Keratinocyte (primary cell): ENCODE measurements around the gene SFRP2. TPM values are rescaled to one million over a fixed set of nuclear protein-coding genes. Genes with fewer than 3 reads are reported as not detected.

ENCODE experiments used
- DNase-seq: peaks from one replicate; pipeline ENCODE4 v3.0.0-alpha.2; 2011; ENCODE audit warnings: low read depth, missing footprints, low spot score
- FAIRE-seq: peaks from 2 replicates; lab custom pipeline; 2011; peaks lifted over from hg19 to GRCh38; lab: Jason Lieb, UNC
- H2AFZ ChIP-seq: 2 replicates; pipeline ENCODE4 v1.6.0; 2012; ENCODE audit warnings: low read length, control low read depth, inconsistent platforms; ENCODE audit not compliant: control insufficient read depth
- H3K27ac ChIP-seq: 2 replicates; pipeline ENCODE4 v1.5.1; 2011; ENCODE audit warnings: low read length; ENCODE audit not compliant: control insufficient read depth, insufficient read depth
- H3K27me3 ChIP-seq: 3 replicates; pipeline ENCODE4 v1.6.0; 2011; ENCODE audit warnings: low read length; ENCODE audit not compliant: control insufficient read depth, insufficient read depth; ENCODE audit errors: extremely low read depth
- H3K36me3 ChIP-seq, 2 experiments: 2 replicates in 1 of 2; 3 replicates in 1 of 2; pipeline ENCODE4 v1.5.1; 2011; ENCODE audit warnings: low read length in 2 of 2, mild to moderate bottlenecking in 1 of 2; ENCODE audit not compliant: control insufficient read depth in 2 of 2, insufficient read depth in 2 of 2; ENCODE audit errors: extremely low read depth in 1 of 2
- H3K4me1 ChIP-seq: 3 replicates; pipeline ENCODE4 v1.5.1; 2011; ENCODE audit warnings: low read length; ENCODE audit not compliant: control insufficient read depth, insufficient read depth; ENCODE audit errors: extremely low read depth
- H3K4me2 ChIP-seq: 3 replicates; pipeline ENCODE4 v1.6.0; 2011; ENCODE audit warnings: low read depth, low read length; ENCODE audit not compliant: control insufficient read depth, insufficient read depth; ENCODE audit errors: extremely low read depth
- H3K4me3 ChIP-seq, 3 experiments: fragments of 200-600 bp in 1 of 3; sonication (generic) in 1 of 3; 2 replicates in 2 of 3; 3 replicates in 1 of 3; pipeline ENCODE4 v1.5.1; 2011 to 2016; ENCODE audit warnings: low read length in 3 of 3, mild to moderate bottlenecking in 3 of 3, control low read depth in 2 of 3, inconsistent platforms in 1 of 3, low read depth in 1 of 3, mixed read lengths in 1 of 3, mixed run types in 1 of 3, moderate library complexity in 1 of 3; ENCODE audit not compliant: control insufficient read depth in 2 of 3, insufficient read depth in 2 of 3; ENCODE audit errors: extremely low read depth in 1 of 3
- H3K79me2 ChIP-seq: 2 replicates; pipeline ENCODE4 v1.6.0; 2012; ENCODE audit warnings: low read length; ENCODE audit not compliant: control insufficient read depth, insufficient read depth
- H3K9ac ChIP-seq: 3 replicates; pipeline ENCODE4 v1.6.0; 2011; ENCODE audit warnings: low read length; ENCODE audit not compliant: control insufficient read depth, insufficient read depth; ENCODE audit errors: extremely low read depth
- H3K9me1 ChIP-seq: 3 replicates; pipeline ENCODE4 v1.6.0; 2011; ENCODE audit warnings: low read length; ENCODE audit not compliant: control insufficient read depth, insufficient read depth; ENCODE audit errors: extremely low read depth
- H3K9me3 ChIP-seq: 2 replicates; pipeline ENCODE4 v1.5.1; 2012; ENCODE audit warnings: low read depth, low read length; ENCODE audit not compliant: control insufficient read depth
- H4K20me1 ChIP-seq: 3 replicates; pipeline ENCODE4 v1.6.0; 2011; ENCODE audit warnings: low read length; ENCODE audit not compliant: control insufficient read depth, insufficient read depth; ENCODE audit errors: extremely low read depth
- CTCF ChIP-seq, 3 experiments: IDR thresholded peaks in 1 of 3; conservative IDR thresholded peaks in 1 of 3; optimal IDR thresholded peaks in 1 of 3; 2 replicates in 2 of 3; 3 replicates in 1 of 3; pipeline versions ENCODE3 to v1.5.1; 2011; ENCODE audit warnings: low read length in 3 of 3, mild to moderate bottlenecking in 3 of 3, moderate library complexity in 2 of 3, control low read depth in 1 of 3, inconsistent platforms in 1 of 3; ENCODE audit not compliant: insufficient read depth in 2 of 3; ENCODE audit errors: extremely low read depth in 1 of 3
- EZH2 ChIP-seq: IDR thresholded peaks from one replicate; pipeline ENCODE4 v1.6.1; 2012; ENCODE audit warnings: inconsistent platforms, mild to moderate bottlenecking, low read length, moderate library complexity
- dilution Hi-C: fragments of 300-500 bp; cut with MboI; formaldehyde crosslinking; loops from one replicate; pipeline ENCODE4 v1.7.0; 2020; ENCODE audit warnings: low sequenced_read_pairs; ENCODE audit not compliant: extremely low pct_ligation_motif_present
- polyA plus RNA-seq, 5 experiments: library from polyadenylated mRNA; depleted of rRNA in 3 of 5; stranded (reverse) in 3 of 5; stranded (forward) in 1 of 5; unstranded in 1 of 5; fragments of >200 nt; gene quantifications; 1 replicate in 1 of 5; 2 replicates in 3 of 5; 3 replicates in 1 of 5; pipeline versions ENCODE4 v1.2.1 to v1.2.3, GENCODE V29; 2011 to 2012; ENCODE audit warnings: missing spikeins in 2 of 5, low read depth in 1 of 5, low replicate concordance in 1 of 5

SFRP2 gene
- polyA plus RNA-seq, 1 donor (not counting 4 experiments of a cell fraction or from before 2014, with no cell fraction given): not detected

- Histone ChIP-seq H3K36me3 (no peaks in the 10 kb centered on the region), H2AFZ (no peak overlapping the region), H3K4me1 (peaks cover 7% of the 10 kb centered on the region), H3K27ac (no peak overlapping the region), H4K20me1 (no peaks in the 10 kb centered on the region), H3K27me3 (no peaks in the 10 kb centered on the region), H3K4me3 (no peak overlapping the region), H3K9me1 (no peaks in the 10 kb centered on the region), H3K9ac (no peak overlapping the region), H3K4me2 (no peak overlapping the region), H3K9me3 (peaks cover 2% of the 10 kb centered on the region), H3K79me2 (no peaks in the 10 kb centered on the region)
- DNase-seq: no peak
- dilution Hi-C loops: no loop called here
- peak; percentile 60 for FAIRE-seq
- TF ChIP-seq CTCF (optimal IDR thresholded peaks at IDR 0.05 in 1 of 3, IDR thresholded peaks at IDR 0.05 in 1 of 3, conservative IDR thresholded peaks at IDR 0.05 in 1 of 3; ENCODE audit: extremely low read depth in 1 of 3, insufficient read depth in 2 of 3, low read length in 3 of 3): no peak
Observed at GRCh38 chr4:153735906-153736461, 52.9 kb downstream of the SFRP2 start.

DNA sequence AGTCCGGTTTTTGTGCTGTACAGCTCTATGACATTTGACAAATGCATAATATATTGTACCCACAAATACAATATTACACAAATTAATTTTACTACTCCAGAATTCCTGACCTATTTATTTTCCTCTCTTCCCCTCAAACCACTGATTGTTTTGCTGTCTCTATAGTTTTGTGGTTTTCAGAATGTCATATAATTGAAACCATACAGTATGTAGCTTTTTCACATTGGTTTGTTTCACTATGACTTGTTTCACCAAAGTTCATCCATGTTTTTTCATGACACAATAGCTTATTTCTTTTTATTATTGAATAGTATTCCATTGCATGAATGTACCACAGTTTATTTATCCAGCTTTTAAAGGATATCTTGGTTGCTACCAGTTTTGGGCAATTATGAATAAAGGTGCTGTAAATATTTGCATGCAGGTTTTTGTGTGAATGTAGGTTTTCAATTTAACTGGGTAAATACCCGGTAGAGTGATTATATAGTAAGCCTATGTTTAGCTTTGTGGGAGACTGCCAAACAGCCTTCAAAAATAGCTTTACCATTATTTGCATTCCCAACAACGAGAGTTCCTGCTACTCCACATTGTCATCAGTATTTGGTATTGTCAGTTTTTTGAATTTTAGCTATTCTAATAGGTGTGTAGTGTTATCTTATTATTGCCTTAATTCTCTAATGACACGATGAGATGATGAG lies 55.0 kb downstream of the SFRP2 start:
- no peak for FAIRE-seq
- Histone ChIP-seq H3K9ac (no peak overlapping the region), H3K79me2 (no peaks in the 10 kb centered on the region), H3K27me3 (no peaks in the 10 kb centered on the region), H3K4me3 (no peak overlapping the region), H3K27ac (no peak overlapping the region), H2AFZ (no peak overlapping the region), H3K36me3 (no peaks in the 10 kb centered on the region), H3K4me1 (peaks cover 7% of the 10 kb centered on the region), H3K9me1 (no peaks in the 10 kb centered on the region), H3K9me3 (no peaks in the 10 kb centered on the region), H3K4me2 (no peak overlapping the region), H4K20me1 (no peaks in the 10 kb centered on the region)
- no peak for DNase-seq
- TF ChIP-seq EZH2 (no peak), CTCF (optimal IDR thresholded peaks at IDR 0.05 in 1 of 3, IDR thresholded peaks at IDR 0.05 in 1 of 3, conservative IDR thresholded peaks at IDR 0.05 in 1 of 3; ENCODE audit: extremely low read depth in 1 of 3, insufficient read depth in 2 of 3, low read length in 3 of 3) (no peak)
- dilution Hi-C loops: no loop called here
